Measurements from ENCODE around the gene PODXL. TPM values are rescaled to one million over a fixed set of nuclear protein-coding genes. Genes with fewer than 3 reads are reported as not detected.

PODXL gene
- total RNA-seq, 1 experiment from 2014 or later: 727 TPM

- H3K18ac ChIP-seq (ENCODE audit: insufficient read length, low read depth, low read length): no peak overlapping the region
- H3K79me1 ChIP-seq (ENCODE audit: insufficient read depth, low read depth, low read length, poor library complexity, severe bottlenecking): no peaks in the 10 kb centered on the region
- H2BK20ac ChIP-seq (ENCODE audit: low read depth, low read length, poor library complexity, severe bottlenecking): no peak overlapping the region
- H3K27ac ChIP-seq (ENCODE audit: insufficient read length, low read depth, low read length): no peak overlapping the region
- H3K79me2 ChIP-seq (ENCODE audit: insufficient read depth, low read length): no peaks in the 10 kb centered on the region
- H2BK5ac ChIP-seq (ENCODE audit: insufficient read length, low read length): no peak overlapping the region
- no peak overlapping the region for H2BK15ac ChIP-seq (ENCODE audit: low read depth, low read length)
- no peak overlapping the region for H2AK5ac ChIP-seq (ENCODE audit: insufficient read length, low read length)
- no peak overlapping the region for H4K91ac ChIP-seq (ENCODE audit: insufficient read length, low read depth, low read length)
- H2BK120ac ChIP-seq (ENCODE audit: low read depth, low read length, poor library complexity, severe bottlenecking): no peak overlapping the region
- no peaks in the 10 kb centered on the region for H3K27me3 ChIP-seq (ENCODE audit: insufficient read depth, low read length)
- no peaks in the 10 kb centered on the region for H3K23me2 ChIP-seq (ENCODE audit: insufficient read length, low read depth, low read length, poor library complexity, severe bottlenecking)
- no peaks in the 10 kb centered on the region for H3K9me3 Mint-ChIP-seq
- no CpG with 5 or more reads among the region's 1 CpG for WGBS (ENCODE audit: extremely low coverage, insufficient read length, low lambda C conversion rate)
- no peak overlapping the region for H3K14ac ChIP-seq (ENCODE audit: insufficient read depth, low read length)
- H3K27ac Mint-ChIP-seq: no peak overlapping the region
- H2AFZ ChIP-seq (ENCODE audit: low read length): no peak overlapping the region
- no peaks in the 10 kb centered on the region for H3K27me3 Mint-ChIP-seq (ENCODE audit: low read depth)
- H4K8ac ChIP-seq (replicated peaks; ENCODE audit: insufficient read length, low read depth, low read length): no peak overlapping the region
- H3K56ac ChIP-seq (ENCODE audit: insufficient read length, low read depth, low read length): no peak overlapping the region
- no peak overlapping the region for H4K5ac ChIP-seq (ENCODE audit: insufficient read length, low read depth, low read length)
- no peak overlapping the region for H2BK12ac ChIP-seq (ENCODE audit: insufficient read length, low read depth, low read length)
- H3T11ph ChIP-seq (ENCODE audit: low read length): no peak overlapping the region
- peaks cover 0 to 8% (median 0%) of the 10 kb centered on the region in 3 experiments; a peak in 4 of 7 replicates for H3K36me3 Mint-ChIP-seq (ENCODE audit: insufficient read depth in 1 of 3, low read depth in 3 of 3)
- no peaks in the 10 kb centered on the region for H3K4me1 ChIP-seq (ENCODE audit: insufficient read depth, low read length)
- H4K20me1 ChIP-seq (ENCODE audit: control insufficient read depth, insufficient read depth, insufficient read length): no peaks in the 10 kb centered on the region
- H3K9ac ChIP-seq (ENCODE audit: extremely low read depth, insufficient read length, low read length): no peak overlapping the region
- H3K4ac ChIP-seq (ENCODE audit: low read depth, low read length): no peak overlapping the region
- H3K4me2 ChIP-seq (ENCODE audit: insufficient read depth, insufficient read length, low read length): no peak overlapping the region
- TF ChIP-seq CTCF (conservative IDR thresholded peaks at IDR 0.05): no peak
- peaks cover 2% of the 10 kb centered on the region in 2 experiments; a peak in 1 of 4 replicates for H3K4me1 Mint-ChIP-seq
- no peak overlapping the region for H3K4me3 Mint-ChIP-seq
- no peak overlapping the region for H3K23ac ChIP-seq (ENCODE audit: insufficient read length, low read depth, low read length)
- no peaks in the 10 kb centered on the region for H3K9me3 ChIP-seq (ENCODE audit: control insufficient read depth, low read depth, low read length)
- DNase-seq: no peak
Observed at GRCh38 chr7:131454498-131454897, 101.9 kb downstream of the PODXL start.

Other genes with a start within 250 kb of the PODXL start
- gene MKLN1, start 228.8 kb downstream of the PODXL start, total RNA-seq (2021): 33.8 and 34.3 TPM in 2 replicates